Heart left ventricle (tissue), 13 donors: ENCODE data around the gene TMED5.

Source experiments
- CTCF ChIP-seq, 12 donors: fragments of 200-600 bp; sonication (generic) in 4 of 12; IDR thresholded peaks; one replicate each; pipeline versions ENCODE4 v1.5.0 to v1.8.0; 2018 to 2022; ENCODE audit warnings: antibody characterized with exemption in 12 of 12, mild to moderate bottlenecking in 5 of 12
- POLR2A ChIP-seq, 2 donors: fragments of 450-650 bp; IDR thresholded peaks; one replicate each; pipeline ENCODE4 v1.6.1; 2017; ENCODE audit warnings: antibody characterized with exemption in 2 of 2, mild to moderate bottlenecking in 2 of 2, moderate library complexity in 2 of 2
- donor health status: ischemic (EF 13 %, LVEDD 7.1; RV severe dilation, severe dysfunction).
- donor health status: DM: no; HTN: yes; CAD: no.
- donor health status: DM: no; HTN: no; CAD: no.
- donor health status: ischemic (EF 25% LVEDD 6.9; RV normal size, moderate dysfunction).
- donor health status: ischemic (EF 25% LVEDD 5.7; RV mildly dilated, moderate dysfunction).
- donor health status: ischemic (EF 35%, LVEDD 5.7; RV mildly dilated, moderate dysfunction).
- donor health status: nonischemic (EF 11% LVEDD 7.7; RV severe dilation, severe dysfunction).
- donor health status: DM: yes; HTN: yes; CAD: no.
- donor health status: PGD.
- donor health status: ischemic (EF 29% LVEDD 5.4; RV normal size, mild dysfunction).
- donor health status: nonischemic (EF 23%, LVEDD 6.1; RV moderate dilation, normal function).

GRCh38 chr1:93111561-93111960, 68.7 kb downstream of the TMED5 start:
- no peak for TF ChIP-seq CTCF (IDR thresholded peaks at IDR 0.05)
- no peak for TF ChIP-seq POLR2A (IDR thresholded peaks at IDR 0.05)
